DND-41 (cell line): ENCODE results near the gene DMPK.

ENCODE experiments used
- ATAC-seq: fragments of 200-7000 bp; cut with Tn5 transposase; 3 replicates; pipeline ENCODE4 v1.9.1; 2021; ENCODE audit warnings: low read depth; ENCODE audit not compliant: insufficient read depth
- DNase-seq: peaks from one replicate; pipeline ENCODE4 v3.0.0-alpha.2; 2020
- H2AFZ ChIP-seq: 2 replicates; pipeline ENCODE4 v1.6.0; 2012; ENCODE audit warnings: low read depth, low read length
- H3K27ac ChIP-seq: 2 replicates; pipeline ENCODE4 v1.5.1; 2012; ENCODE audit warnings: low read length, inconsistent platforms
- H3K27me3 ChIP-seq: fragments of 200-600 bp; sonication (generic); 2 replicates; pipeline ENCODE4 v1.6.0; 2012; ENCODE audit warnings: low read length, mild to moderate bottlenecking, inconsistent platforms; ENCODE audit not compliant: insufficient read depth, poor library complexity
- H3K36me3 ChIP-seq: 2 replicates; pipeline ENCODE4 v1.5.1; 2012; ENCODE audit warnings: low read length, inconsistent platforms; ENCODE audit not compliant: insufficient read depth
- H3K4me1 ChIP-seq: 2 replicates; pipeline ENCODE4 v1.5.1; 2012; ENCODE audit warnings: mild to moderate bottlenecking, low read length; ENCODE audit not compliant: insufficient read depth
- H3K4me2 ChIP-seq: 2 replicates; pipeline ENCODE4 v1.6.0; 2012; ENCODE audit warnings: mild to moderate bottlenecking, moderate library complexity, low read length, inconsistent platforms; ENCODE audit not compliant: insufficient read depth
- H3K4me3 ChIP-seq, 2 experiments: fragments of 200-600 bp in 1 of 2; shearing (Covaris generic) in 1 of 2; 2 replicates each; pipeline ENCODE4 v1.5.1; 2012 to 2016; ENCODE audit warnings: inconsistent platforms in 2 of 2, low read length in 2 of 2, mild to moderate bottlenecking in 2 of 2, low read depth in 1 of 2, moderate library complexity in 1 of 2
- H3K79me2 ChIP-seq: 2 replicates; pipeline ENCODE4 v1.6.0; 2012; ENCODE audit warnings: low read length, inconsistent platforms; ENCODE audit not compliant: insufficient read depth
- H3K9ac ChIP-seq: 2 replicates; pipeline ENCODE4 v1.6.0; 2012; ENCODE audit warnings: low read depth, mild to moderate bottlenecking, inconsistent platforms, low read length, moderate library complexity
- H3K9me3 ChIP-seq: 2 replicates; pipeline ENCODE4 v1.5.1; 2012; ENCODE audit warnings: low read length, moderate library complexity, mild to moderate bottlenecking, inconsistent platforms; ENCODE audit not compliant: insufficient read depth, severe bottlenecking
- H4K20me1 ChIP-seq: 2 replicates; pipeline ENCODE4 v1.6.0; 2012; ENCODE audit warnings: low read length; ENCODE audit not compliant: insufficient read depth
- CTCF ChIP-seq: IDR thresholded peaks from 2 replicates; pipeline ENCODE4 v1.5.1; 2012; ENCODE audit warnings: borderline replicate concordance, low read length, moderate library complexity, mild to moderate bottlenecking; ENCODE audit not compliant: poor library complexity, severe bottlenecking; ENCODE audit errors: extremely low read depth
- EZH2 ChIP-seq: IDR thresholded peaks from 3 replicates; pipeline ENCODE4 v1.6.1; 2012; ENCODE audit warnings: borderline replicate concordance, low read depth, mild to moderate bottlenecking, moderate library complexity, low read length, inconsistent platforms; ENCODE audit not compliant: severe bottlenecking

Gene DMPK

GRCh38 chr19:45746866-45747265, 35.4 kb downstream of the DMPK start:
- Histone ChIP-seq H3K4me2 (no peak overlapping the region), H3K79me2 (no peaks in the 10 kb centered on the region), H3K27ac (no peak overlapping the region), H3K36me3 (no peaks in the 10 kb centered on the region), H3K9ac (no peak overlapping the region), H3K4me1 (no peaks in the 10 kb centered on the region), H2AFZ (no peak overlapping the region), H3K27me3 (peaks cover 14% of the 10 kb centered on the region), H4K20me1 (no peaks in the 10 kb centered on the region), H3K9me3 (no peaks in the 10 kb centered on the region), H3K4me3 (no peak overlapping the region)
- no peak for ATAC-seq
- TF ChIP-seq EZH2: no peak
- TF ChIP-seq CTCF: no peak
- DNase-seq: no peak

DNA sequence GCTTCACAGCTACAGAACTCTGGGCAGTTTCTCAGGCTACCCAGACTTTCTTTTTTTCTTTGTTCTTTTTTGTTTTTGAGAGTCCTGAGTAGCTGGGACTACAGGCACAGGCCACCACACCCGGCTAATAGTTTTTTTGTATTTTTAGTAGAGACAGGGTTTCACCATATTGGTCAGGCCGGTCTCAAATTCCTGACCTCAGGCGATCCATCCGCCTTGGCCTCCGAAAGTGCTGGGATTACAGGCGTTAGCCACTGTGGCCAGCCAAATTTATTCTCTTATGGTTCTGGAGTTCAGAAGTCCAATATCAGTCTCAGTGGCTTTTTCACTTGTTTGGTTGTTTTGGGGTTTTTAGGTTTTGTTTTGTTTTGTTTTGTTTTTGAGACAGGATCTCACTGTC, 36.7 kb downstream of the DMPK start:
- H3K4me2 ChIP-seq: no peak overlapping the region

GRCh38 chr19:45742969-45743368, 39.3 kb downstream of the DMPK start:
- peaks cover 14% of the 10 kb centered on the region for H3K27me3 ChIP-seq
- no peaks in the 10 kb centered on the region for H3K9me3 ChIP-seq
- no peak for ATAC-seq
- no peak overlapping the region for H3K4me2 ChIP-seq
- no peak for DNase-seq
- H3K4me1 ChIP-seq: no peaks in the 10 kb centered on the region
- H3K27ac ChIP-seq: no peak overlapping the region
- H3K36me3 ChIP-seq: no peaks in the 10 kb centered on the region
- no peak overlapping the region for H3K9ac ChIP-seq
- H3K79me2 ChIP-seq: no peaks in the 10 kb centered on the region
- no peak overlapping the region for H2AFZ ChIP-seq
- TF ChIP-seq CTCF (no peak), EZH2 (no peak)
- no peak overlapping the region for H3K4me3 ChIP-seq
- H4K20me1 ChIP-seq: no peaks in the 10 kb centered on the region

More for the DNA sequence above, 36.7 kb downstream of the DMPK start:
- ATAC-seq (no peak), DNase-seq (no peak)
- Histone ChIP-seq H3K4me3 (no peak overlapping the region), H3K36me3 (no peaks in the 10 kb centered on the region), H3K9me3 (no peaks in the 10 kb centered on the region), H3K4me1 (no peaks in the 10 kb centered on the region), H4K20me1 (no peaks in the 10 kb centered on the region), H3K27me3 (peaks cover 14% of the 10 kb centered on the region), H2AFZ (no peak overlapping the region), H3K27ac (no peak overlapping the region), H3K9ac (no peak overlapping the region), H3K79me2 (no peaks in the 10 kb centered on the region)
- TF ChIP-seq EZH2 (no peak), CTCF (no peak)
